NCI-H1694 treated with DMSO at 0.1 percent for 48 hours (cell line): Measurements from ENCODE around the gene ADAMTS17.
"Not testable (repeated sequence)": the region's sequence is repeated elsewhere in the genome, so short reads cannot be mapped to it uniquely, and the experiment has no call there.

Experiments
- DNase-seq: peaks from one replicate; lab custom pipeline; 2025; lab: John Stamatoyannopoulos, UW

The ADAMTS17 gene

GRCh38 chr15:99951511-99951910, 390.3 kb downstream of the ADAMTS17 start:
- DNase-seq: no peak

GRCh38 chr15:99944131-99944530, 397.6 kb downstream of the ADAMTS17 start:
- no peak for DNase-seq

GRCh38 chr15:99943466-99943865, 398.3 kb downstream of the ADAMTS17 start:
- no peak for DNase-seq

DNA sequence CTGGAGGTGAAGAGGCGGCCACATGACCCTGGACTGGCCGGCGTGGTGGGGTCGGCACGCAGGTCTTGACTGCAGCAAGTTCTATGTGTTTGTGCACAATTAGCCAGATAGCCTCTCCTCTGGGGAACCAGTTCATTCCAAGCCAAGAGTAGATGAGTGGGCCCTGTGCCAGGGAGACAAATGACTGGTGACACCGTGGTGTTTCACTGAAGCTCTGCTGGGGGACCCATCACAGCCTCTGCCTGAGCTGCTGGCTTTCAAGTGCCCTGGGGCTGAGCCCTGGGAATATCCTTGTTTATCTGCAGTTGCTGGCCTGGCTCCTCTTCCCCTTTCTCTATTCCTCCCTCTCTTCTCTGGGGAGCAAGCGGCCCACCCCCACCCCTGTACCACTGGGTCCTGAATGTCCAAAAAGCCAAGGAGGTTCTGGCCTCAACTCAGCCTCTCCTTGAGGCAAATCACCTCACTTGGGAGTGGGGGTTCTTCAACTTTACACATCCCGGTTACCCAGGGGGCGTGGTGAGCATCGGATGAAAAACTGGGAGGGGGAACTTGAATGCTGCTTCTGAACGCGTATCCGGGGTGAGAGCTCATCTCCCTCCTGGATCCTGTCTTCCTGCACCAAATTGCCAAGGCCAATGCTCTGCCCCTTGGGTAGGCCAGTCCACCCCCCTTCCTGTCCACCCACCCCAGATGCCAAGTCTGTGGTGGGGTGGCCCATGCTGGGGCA, 408.9 kb downstream of the ADAMTS17 start:
- no peak for DNase-seq

DNA sequence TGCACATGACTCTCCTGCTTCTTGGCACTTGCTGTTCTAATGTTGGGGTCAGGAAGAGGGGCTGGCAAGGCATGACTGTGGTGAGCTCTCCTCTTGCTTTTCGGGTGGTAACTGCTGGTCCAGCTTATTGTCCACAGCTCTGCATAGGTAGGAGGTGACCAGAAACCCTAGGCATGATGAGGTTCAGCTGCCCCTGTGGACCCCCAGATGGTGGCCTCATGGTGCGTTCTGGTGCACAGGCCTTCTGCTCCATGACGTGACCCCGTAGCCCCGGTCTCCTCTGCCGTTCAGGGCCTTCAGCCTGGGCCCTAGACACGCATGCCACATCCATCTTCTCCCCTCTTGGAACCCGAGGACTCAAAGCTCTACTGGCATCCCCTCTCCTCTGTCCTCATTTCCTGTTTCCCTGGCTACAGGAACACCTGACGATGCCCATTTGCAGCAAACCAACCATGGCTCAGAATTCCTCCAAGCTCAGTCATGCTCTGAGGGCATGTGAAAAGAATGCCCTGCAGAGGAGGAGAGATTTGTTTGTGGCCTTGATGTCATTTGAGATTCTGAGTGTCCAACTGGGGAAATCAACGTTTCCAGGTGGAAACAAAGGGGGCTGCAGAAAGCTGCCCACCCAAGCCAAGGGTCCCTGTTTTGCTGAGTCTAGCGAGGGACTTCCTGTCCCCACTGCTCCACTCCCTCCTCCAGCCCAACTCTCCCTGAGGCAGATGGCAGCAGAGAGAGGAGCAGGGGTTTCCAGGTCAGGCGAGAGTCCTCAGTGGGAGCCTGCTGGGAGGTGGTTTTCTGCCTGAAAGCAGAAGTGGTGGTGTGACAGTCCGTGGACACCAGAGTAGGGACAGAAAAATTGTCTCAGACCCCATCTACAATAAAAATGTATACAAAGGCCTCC, 409.8 kb downstream of the ADAMTS17 start:
- no peak for DNase-seq

DNA sequence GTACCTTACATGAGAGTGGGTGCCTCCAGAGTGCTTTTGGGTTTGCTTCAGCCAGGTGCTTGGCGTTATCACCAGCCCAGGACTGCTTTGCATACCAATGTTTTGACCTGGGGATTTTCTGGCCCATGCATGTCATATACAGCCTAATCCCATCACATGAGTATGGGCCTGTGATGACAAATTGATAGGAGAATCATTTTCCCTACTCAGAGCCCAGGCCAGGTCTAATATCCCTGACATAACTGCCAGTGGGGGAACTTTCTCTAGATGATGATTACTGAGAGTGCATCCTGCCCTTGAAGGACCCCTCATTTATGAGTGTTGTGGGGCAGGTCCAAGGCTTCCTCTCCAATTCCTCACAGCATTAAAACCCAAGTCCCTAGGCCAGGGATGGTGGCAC, 411.1 kb downstream of the ADAMTS17 start:
- DNase-seq: no peak

DNA sequence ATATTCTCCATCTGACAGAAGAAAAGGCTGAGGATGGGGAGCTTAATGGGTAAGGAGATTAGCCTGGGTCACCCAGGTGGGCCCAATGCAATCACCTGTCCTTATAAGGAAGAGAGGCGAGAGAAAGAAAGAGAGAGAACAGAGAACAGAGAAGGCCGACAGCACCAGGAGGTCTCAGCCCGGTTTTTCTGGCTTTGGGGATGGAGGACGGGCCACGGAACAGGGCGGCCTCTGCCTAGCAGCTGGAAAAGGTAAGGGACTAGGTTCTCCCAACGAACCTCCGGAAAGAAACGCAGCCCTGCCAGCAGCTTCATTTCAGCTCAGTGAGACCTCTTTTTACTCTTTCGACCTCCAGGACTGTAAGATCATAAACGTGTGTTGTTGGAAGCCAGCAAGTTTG, 412.5 kb downstream of the ADAMTS17 start:
- DNase-seq: no peak

DNA sequence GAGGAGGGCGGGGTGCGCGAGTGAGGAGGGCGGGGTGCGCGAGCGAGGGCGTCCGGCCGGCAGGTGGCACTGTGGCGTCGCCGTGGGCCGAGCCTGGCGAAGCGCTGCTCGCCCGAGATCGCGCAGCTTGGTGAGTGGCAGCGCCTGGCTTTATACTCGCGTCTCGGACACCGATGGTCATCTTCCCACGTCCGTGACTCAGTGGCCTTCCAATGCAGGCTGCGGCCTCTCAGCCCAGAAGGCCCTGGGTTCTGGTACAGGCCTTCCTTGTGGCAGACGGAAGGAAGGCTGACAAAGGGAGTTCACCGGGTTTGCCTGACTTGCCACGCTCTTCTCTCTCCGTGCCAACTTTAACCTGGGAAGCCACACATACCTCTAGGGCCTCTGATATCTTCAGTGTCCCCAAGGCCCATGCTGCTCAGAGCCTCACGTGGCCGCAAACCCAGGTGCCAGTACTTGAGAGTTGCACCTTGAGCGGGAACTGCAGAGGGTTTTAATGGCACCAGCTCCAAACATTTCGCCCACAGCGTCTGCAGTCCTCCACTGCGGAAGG, 413.3 kb downstream of the ADAMTS17 start:
- no peak for DNase-seq

- DNase-seq: not testable (repeated sequence)
These were observed 415.2 kb downstream of the ADAMTS17 start for GRCh38 chr15:99926532-99926931.

DNA sequence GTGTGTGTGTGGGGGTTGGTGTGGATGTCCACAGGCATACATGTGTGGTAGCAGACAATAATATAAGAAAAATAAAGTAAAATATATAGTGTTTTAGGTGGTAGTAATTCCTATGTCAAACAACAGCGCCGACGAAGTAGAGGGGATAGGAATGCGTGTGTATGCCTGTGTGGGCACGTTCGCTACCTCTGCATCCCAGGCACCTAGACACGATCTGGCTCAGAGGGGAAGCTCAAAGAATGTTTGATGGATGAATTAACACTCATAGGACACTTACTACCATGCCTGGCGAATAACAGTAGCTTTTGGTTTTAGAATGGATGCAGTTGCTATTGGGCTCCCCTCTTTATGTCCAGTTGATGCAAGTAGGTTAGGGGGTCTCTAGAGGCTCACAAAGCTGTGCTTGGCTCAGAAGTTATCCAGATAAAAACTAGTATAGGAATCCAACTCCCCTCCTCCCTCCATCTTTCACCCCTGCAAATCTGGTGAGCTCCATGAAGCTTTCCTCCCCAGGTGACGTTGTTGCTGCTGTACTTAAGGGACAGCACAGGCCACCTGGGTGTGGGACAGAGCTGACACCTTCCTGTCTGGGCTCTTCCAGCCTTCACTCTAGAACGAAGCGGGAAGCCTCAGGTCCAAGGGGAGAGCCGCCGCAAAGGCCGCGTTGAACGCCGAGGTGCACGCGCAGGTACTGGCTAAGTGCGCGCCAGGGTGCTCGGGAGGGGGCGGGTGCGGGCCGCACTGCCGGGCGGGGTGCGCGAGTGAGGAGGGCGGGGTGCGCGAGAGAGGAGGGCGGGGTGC, 415.9 kb downstream of the ADAMTS17 start:
- DNase-seq: no peak

DNA sequence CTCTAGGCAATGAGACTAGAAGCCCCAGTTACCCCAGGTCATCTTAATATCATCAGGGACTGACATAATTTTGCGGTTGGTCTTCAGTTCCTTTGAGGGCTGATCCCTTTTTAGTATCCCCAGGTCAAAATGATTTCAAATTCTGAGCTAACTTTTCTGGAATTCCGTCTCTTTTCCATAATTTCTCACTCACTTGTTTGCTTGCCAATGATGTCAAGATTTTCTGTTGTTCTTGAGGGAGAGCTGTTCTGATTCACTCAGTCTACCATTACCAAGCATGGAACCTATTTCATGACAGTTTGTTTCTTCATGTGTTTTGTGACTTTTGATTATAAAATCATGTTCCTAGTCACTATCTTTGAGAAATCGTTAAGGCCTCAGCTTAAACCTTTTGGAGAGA, 418.1 kb downstream of the ADAMTS17 start:
- no peak for DNase-seq
